DMS 273 (cell line): ENCODE measurements around the gene SMIM41.
"Not testable (repeated sequence)": the region's sequence is repeated elsewhere in the genome, so short reads cannot be mapped to it uniquely, and the experiment has no call there.

Source experiments
- DNase-seq: peaks from one replicate; lab custom pipeline; 2025; ENCODE audit not compliant: unreplicated experiment; lab: John Stamatoyannopoulos, UW

SMIM41 gene

GRCh38 chr12:52084491-52085231 lies 5.2 kb downstream of the SMIM41 start:
- DNase-seq: no peak

DNA sequence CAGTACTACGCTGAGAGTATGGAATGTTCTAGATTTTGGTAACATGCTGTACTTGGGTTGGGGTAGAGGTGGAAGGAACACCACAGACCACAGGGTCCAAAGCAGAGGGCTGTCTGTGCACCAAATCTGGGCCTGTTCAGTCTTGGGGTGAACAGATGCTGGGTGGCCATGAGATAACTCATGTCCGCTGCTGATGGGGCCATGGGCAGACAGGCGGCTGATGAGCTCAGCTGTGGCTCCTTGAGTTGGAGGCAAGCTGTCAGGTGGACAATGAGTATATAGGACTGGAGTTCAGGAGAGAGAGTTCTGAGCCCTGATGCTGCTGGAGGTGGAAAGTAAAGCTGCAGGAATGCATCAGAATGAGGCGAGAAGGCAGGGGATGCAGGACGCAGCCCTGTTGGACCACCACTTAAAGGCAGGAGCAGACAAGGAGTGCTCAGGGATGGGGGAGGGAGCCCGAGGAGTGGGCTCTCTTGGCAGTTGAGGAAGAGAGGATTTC lies 6.2 kb downstream of the SMIM41 start:
- DNase-seq: no peak

DNA sequence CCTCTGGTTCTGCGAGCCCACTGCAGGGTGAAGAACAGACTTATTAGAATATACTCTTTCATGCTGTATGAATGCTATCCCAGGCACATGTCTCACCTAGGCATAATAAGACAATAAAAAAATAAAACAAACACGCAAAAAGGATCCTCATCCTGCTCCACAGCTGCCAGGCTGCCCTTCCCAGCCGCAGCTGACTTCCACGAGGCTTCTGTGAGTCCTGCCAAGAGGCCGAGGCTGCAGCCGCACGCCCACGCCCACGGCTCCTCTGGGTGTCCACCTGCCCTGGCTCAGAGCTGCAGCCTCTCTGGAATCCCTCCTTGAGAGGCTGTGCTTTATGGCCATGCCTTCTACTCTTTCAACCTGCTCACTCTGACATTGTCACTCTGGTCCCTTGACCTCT lies 6.9 kb downstream of the SMIM41 start:
- DNase-seq: no peak

GRCh38 chr12:52086944-52087835 lies 7.7 kb downstream of the SMIM41 start:
- no peak for DNase-seq

GRCh38 chr12:52087961-52088820 lies 8.7 kb downstream of the SMIM41 start:
- DNase-seq: no peak

DNA sequence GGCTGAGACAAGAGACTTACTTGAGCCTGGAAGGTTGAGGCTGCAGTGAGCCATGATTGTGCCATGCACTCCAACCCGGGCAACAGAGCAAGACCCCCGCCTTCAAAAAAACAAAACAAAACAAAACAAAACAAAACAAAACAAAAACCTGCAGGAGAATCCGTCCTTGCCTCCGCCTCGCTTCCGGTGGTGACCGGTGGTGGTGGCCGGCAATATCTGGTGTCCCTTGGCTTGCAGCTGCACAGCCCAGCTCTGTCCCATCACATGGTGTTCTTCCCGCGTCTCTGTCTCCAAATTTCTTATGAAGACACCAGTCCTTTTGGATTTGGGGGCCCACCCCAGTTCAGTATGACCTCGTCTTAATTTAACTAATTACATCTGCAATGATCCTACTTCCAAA lies 10.0 kb downstream of the SMIM41 start:
- DNase-seq: no peak

GRCh38 chr12:52090291-52090690 lies 10.8 kb downstream of the SMIM41 start:
- DNase-seq: no peak

- DNase-seq: no peak
Measured at GRCh38 chr12:52091061-52091460, 11.6 kb downstream of the SMIM41 start.

DNA sequence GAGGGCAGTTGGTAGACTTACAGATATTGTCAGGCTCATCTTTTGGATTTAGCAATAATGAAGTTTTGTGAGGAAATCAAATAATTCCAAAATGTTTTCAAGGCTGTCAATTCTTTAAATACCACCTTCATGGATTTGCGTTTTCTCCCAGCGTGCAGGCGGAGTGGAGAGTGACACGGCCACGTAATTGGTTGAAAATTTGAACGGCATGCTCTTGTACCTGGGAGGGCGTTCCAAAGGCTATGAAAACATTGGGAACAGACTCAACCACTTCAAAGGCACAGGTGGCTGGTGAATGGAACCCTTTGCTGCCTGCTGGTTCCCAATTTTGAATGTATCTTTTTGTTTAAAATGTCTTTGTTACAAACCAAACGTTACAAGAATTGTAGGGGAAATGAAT lies 12.4 kb downstream of the SMIM41 start:
- no peak for DNase-seq

DNA sequence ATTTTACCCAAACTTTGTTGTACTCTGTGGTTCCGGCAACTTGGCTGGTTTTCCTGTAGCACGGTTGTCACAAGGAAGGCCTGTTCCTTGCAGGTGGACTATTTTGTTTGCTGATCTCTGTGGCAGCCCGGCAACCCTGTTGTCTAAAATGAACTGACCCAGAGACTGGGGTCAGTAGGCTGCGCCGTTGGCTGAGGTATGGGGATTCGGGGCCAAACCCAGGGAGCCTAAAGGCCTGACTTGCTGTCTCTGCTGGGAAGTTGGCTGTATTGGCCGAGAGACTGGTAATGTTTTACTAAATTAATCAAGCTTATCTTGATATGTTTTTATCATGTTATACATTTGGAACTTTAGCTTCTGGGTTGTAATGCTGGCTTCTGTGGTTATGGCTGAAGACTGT lies 13.8 kb downstream of the SMIM41 start:
- no peak for DNase-seq

DNA sequence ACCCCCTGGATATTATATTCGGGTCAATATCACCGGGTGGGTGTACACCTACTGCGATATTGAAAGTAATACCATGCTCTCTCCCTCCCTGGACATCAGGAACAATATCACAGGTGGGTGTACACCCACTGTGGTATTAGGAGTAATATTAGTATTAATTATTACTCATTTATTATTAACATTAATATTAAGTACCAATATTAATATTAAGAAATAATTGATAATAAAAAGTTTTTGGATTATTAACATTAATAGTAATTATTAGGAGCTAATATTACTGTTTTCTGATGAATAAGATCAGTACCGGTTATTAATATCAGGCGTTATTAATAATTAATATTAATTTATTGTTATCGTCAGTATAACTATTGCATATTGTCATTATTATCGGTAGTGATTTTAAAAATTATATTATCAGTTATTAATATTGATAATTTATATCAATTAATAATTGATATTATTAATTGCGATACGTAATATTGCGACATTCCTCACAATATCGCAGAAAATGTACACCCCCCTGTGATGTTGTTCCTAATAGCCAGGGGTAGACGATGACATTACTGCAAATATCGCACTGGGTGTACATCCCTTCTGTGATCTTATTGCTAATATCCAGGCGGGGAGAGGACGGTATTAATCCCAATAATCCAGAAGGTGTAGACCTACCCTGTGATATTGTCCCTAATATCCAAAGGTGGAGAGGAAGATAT lies 17.0 kb downstream of the SMIM41 start:
- DNase-seq: no peak

GRCh38 chr12:52097045-52097666 lies 17.7 kb downstream of the SMIM41 start:
- DNase-seq: no peak

DNA sequence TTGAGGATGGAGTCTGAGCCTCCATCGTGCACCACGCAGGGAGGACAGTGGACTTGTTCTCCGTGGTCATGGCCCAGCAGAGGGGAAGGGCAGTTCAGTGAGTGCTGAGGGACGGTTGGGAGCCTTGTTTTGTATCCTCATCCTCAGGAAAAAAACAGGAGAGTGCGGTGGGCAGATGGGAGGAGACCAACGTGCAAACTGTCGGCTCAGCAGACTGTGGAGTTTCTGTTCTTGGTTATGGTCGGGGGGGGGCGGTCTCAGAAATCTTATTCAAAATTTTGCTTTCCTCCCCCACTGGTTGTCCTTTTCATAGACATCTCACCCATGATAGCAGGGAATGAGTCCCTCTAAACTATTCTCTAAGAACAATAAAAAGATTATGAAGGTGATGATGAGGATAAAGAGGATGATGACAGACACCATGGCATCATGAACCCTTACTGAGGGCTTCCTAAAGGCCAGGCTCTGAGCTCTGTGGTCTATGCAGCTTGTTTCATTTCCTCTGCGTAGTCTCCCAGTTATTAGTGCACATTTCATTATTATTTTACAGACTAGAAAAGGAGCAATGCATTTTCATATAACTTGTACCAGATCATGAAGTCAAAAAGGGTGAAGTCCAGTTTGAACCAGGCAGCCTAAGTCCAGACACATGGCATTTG lies 25.1 kb downstream of the SMIM41 start:
- not testable (repeated sequence) for DNase-seq

DNA sequence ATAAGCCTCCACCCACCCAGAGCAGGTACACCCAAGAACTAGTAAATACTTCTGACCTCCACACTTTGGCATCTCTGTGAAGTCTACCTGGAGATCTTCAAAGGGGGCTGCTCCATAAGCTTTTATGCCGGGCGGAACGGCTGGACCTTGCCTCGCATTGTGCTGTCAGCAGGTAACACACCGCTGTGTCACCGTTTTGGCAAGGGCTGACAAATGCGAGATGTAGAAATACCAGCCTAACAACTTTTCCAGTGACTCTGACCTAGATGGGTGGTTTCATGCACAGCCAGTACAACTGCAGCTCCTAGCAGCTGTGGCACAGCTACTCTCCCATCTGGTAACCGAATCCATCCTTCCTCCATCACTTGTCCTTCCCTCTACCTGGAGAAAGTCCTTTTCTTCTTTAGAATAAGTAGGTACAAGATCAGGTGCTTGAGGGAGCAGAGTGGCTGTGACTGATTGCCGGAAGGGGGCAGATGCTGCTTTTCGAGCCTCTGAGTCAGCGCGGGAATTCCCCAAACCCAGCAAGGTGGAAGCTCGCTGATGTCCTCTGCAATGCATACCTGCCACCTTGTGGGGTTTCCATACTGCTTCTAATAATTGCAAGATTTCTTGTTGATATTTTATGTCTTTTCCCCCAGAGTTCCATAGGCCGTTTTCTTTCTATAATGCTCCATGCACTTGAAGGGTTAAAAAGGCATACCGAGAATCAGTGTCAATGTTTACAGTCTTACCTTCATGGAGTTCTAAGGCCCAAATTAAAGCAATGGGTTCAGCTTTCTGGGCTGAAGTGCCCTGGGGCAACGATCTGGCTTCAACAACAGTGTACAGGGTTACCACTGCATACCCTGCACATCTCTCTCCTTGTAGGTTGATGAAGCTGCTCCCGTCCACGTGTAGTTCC lies 37.0 kb downstream of the SMIM41 start:
- DNase-seq: not testable (repeated sequence)

DNA sequence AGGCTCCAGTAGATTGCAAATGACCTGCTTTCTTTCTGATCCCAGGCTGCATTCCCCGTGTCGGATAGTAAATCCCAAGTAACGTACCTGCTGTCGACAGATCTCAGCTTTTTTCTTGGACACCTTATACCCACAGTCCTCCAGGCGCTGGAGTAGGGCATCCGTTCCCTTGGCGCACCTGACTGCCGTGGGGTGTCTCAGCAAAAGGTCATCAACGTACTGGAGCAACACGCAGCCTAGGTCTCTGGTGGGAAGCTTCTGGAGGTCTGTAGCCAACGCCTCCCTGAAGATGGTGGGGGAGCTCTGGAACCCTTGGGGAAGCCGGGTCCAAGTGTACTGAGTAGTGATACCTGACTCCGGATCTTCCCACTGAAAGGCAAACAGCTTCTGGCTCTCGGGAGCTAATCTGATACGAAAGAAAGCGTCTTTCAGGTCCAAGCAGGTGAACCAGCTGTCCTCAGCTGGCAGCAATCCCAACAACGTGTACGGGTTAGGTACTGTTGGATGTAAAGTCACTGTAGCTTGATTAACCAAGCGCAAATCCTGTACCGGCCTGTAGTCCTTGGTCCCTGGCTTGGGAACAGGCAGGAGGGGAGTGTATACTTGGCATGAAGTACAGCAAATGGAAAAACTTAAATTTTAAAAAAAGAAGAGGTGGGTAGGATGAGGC lies 38.4 kb downstream of the SMIM41 start:
- peak; percentile 28 for DNase-seq

DNA sequence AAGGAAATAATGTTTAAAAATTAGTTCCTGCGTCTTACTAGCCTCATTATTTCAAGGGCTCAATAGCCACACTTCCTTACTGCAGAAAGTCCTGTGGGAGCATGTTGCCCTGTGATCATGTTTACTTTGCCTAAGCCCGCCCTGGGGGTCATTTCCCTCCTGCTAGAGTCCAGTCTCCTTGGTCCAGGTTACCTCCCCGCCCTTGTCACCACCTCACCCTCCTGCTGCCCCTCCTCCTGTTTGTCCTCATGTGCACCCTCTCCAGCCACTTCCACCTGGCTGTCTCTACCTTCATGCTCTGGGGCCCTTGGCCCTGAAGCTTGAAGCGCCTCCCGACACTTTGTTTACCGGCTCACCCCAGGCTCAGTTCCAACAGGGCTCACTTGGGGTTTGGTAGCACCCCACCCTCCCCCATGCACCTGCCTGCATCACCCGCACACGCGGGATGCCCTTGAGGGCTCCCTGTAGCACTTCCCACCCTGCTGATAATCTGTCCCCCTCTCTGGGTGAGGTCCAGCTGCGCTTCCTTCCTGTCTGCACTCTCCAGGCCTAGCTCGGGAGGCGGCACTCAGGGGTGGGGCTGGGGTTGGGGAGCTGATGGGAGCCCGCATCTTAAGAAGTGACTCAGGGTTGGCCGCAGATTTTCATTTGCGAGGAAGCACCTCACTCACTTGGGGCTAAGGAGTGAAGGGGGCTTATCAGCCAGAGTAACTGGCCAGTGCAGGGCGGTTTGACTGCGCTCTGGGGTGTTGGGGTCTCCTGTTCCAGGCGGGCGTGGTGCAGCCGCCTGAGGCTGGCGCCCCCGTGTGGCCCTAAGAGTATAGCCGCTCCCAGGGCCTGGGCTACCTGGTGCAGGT lies 40.1 kb downstream of the SMIM41 start:
- DNase-seq: peak; percentile 61
